Gastrocnemius medialis (tissue), 4 donors: Measurements from ENCODE around the gene NR1D2.

Experiments used
- POLR2A ChIP-seq, 2 donors: fragments of 450-650 bp; IDR thresholded peaks; one replicate each; pipeline ENCODE4 v1.6.1; 2017; ENCODE audit warnings: antibody characterized with exemption in 2 of 2, mild to moderate bottlenecking in 2 of 2, moderate library complexity in 2 of 2
- TF ChIP-seq, protein P1 (sequence below), 5 experiments: fragments of 450-650 bp in 3 of 5; fragments of 200-600 bp in 2 of 5; sonication (generic) in 2 of 5; IDR thresholded peaks in 4 of 5; conservative IDR thresholded peaks in 1 of 5; 1 replicate in 4 of 5; 2 replicates in 1 of 5; pipeline ENCODE4 v1.5.1; 2016 to 2019; ENCODE audit warnings: antibody characterized with exemption in 5 of 5, mild to moderate bottlenecking in 3 of 5, moderate library complexity in 3 of 5

- TF ChIP-seq, protein P1, sequence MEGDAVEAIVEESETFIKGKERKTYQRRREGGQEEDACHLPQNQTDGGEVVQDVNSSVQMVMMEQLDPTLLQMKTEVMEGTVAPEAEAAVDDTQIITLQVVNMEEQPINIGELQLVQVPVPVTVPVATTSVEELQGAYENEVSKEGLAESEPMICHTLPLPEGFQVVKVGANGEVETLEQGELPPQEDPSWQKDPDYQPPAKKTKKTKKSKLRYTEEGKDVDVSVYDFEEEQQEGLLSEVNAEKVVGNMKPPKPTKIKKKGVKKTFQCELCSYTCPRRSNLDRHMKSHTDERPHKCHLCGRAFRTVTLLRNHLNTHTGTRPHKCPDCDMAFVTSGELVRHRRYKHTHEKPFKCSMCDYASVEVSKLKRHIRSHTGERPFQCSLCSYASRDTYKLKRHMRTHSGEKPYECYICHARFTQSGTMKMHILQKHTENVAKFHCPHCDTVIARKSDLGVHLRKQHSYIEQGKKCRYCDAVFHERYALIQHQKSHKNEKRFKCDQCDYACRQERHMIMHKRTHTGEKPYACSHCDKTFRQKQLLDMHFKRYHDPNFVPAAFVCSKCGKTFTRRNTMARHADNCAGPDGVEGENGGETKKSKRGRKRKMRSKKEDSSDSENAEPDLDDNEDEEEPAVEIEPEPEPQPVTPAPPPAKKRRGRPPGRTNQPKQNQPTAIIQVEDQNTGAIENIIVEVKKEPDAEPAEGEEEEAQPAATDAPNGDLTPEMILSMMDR (IDR thresholded peaks at IDR 0.05 in 4 of 5, conservative IDR thresholded peaks at IDR 0.05 in 1 of 5) = no peak
- no peak for TF ChIP-seq POLR2A (IDR thresholded peaks at IDR 0.05)
These were observed 24.0 kb upstream of the NR1D2 start for GRCh38 chr3:23921052-23921511.
